ENCODE data around the gene BTF3L4.
A peak's percentile ranks its signal among the peaks of the same experiment; 100 is the strongest.

BTF3L4 gene

DNA sequence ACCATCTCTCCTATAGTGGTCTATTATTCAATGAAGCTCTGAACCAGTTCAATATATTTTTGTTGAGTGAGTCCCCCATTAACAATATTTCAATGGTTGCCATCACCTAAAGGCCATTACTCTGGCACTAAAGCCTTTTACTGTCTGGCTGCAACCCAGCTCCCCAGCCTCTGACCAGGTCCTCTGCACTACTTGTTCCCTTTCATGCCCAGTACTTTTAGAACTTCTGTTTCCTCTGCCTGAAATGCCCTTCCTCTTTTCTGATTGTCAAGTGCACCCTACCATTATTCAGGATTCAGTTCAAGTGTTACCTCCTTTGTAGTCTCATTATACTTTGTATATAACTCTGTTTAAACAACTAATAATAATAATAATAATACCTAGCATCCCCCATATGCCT, 55.4 kb downstream of the BTF3L4 start:
- peak in 1 of 2 experiments; percentile 51 for DNase-seq (ENCODE audit: low read depth in 1 of 2, low spot score in 1 of 2)
- H3K27me3 ChIP-seq (ENCODE audit: insufficient read depth, poor library complexity, severe bottlenecking): no peaks in the 10 kb centered on the region
- no peak overlapping the region for H3K27ac ChIP-seq (replicated peaks)
- no peak overlapping the region for H3K4me3 ChIP-seq (replicated peaks; ENCODE audit: insufficient read depth, low read length)
- peak; percentile 96 for TF ChIP-seq SPI1 (IDR thresholded peaks at IDR 0.05; ENCODE audit: borderline replicate concordance, low read depth)
- no peak for TF ChIP-seq POLR2AphosphoS5 (IDR thresholded peaks at IDR 0.05; ENCODE audit: low read depth)

- TF ChIP-seq SPI1 (IDR thresholded peaks at IDR 0.05; ENCODE audit: borderline replicate concordance, low read depth): no peak
- TF ChIP-seq, protein P1, sequence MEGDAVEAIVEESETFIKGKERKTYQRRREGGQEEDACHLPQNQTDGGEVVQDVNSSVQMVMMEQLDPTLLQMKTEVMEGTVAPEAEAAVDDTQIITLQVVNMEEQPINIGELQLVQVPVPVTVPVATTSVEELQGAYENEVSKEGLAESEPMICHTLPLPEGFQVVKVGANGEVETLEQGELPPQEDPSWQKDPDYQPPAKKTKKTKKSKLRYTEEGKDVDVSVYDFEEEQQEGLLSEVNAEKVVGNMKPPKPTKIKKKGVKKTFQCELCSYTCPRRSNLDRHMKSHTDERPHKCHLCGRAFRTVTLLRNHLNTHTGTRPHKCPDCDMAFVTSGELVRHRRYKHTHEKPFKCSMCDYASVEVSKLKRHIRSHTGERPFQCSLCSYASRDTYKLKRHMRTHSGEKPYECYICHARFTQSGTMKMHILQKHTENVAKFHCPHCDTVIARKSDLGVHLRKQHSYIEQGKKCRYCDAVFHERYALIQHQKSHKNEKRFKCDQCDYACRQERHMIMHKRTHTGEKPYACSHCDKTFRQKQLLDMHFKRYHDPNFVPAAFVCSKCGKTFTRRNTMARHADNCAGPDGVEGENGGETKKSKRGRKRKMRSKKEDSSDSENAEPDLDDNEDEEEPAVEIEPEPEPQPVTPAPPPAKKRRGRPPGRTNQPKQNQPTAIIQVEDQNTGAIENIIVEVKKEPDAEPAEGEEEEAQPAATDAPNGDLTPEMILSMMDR (IDR thresholded peaks at IDR 0.05; ENCODE audit: insufficient read depth, low read length): no peak
- no peak for TF ChIP-seq REST (IDR thresholded peaks at IDR 0.05; ENCODE audit: insufficient replicate concordance, low read depth)
- TF ChIP-seq GABPA (IDR thresholded peaks at IDR 0.05; ENCODE audit: low read depth): no peak
- TF ChIP-seq POLR2AphosphoS5 (IDR thresholded peaks at IDR 0.05; ENCODE audit: low read depth): no peak
- DNase-seq (ENCODE audit: low read depth in 1 of 2, low spot score in 1 of 2): no peak
- Histone ChIP-seq H3K27ac (replicated peaks) (no peak overlapping the region), H3K27me3 (ENCODE audit: insufficient read depth, poor library complexity, severe bottlenecking) (no peaks in the 10 kb centered on the region), H3K4me3 (replicated peaks; ENCODE audit: insufficient read depth, low read length) (no peak overlapping the region)
Measured at GRCh38 chr1:52112489-52112888, 56.4 kb downstream of the BTF3L4 start.

- Histone ChIP-seq H3K27me3 (ENCODE audit: insufficient read depth, poor library complexity, severe bottlenecking) (no peaks in the 10 kb centered on the region), H3K27ac (replicated peaks) (no peak overlapping the region), H3K4me3 (replicated peaks; ENCODE audit: insufficient read depth, low read length) (no peak overlapping the region)
- no peak for TF ChIP-seq REST (IDR thresholded peaks at IDR 0.05; ENCODE audit: insufficient replicate concordance, low read depth)
- no peak for TF ChIP-seq SPI1 (IDR thresholded peaks at IDR 0.05; ENCODE audit: borderline replicate concordance, low read depth)
- TF ChIP-seq POLR2AphosphoS5 (IDR thresholded peaks at IDR 0.05; ENCODE audit: low read depth): no peak
- TF ChIP-seq, protein P1 (IDR thresholded peaks at IDR 0.05; ENCODE audit: insufficient read depth, low read length): no peak
- TF ChIP-seq GABPA (IDR thresholded peaks at IDR 0.05; ENCODE audit: low read depth): no peak
- DNase-seq (ENCODE audit: low read depth in 1 of 2, low spot score in 1 of 2): no peak
Measured at GRCh38 chr1:52119301-52120079, 63.4 kb downstream of the BTF3L4 start.

DNA sequence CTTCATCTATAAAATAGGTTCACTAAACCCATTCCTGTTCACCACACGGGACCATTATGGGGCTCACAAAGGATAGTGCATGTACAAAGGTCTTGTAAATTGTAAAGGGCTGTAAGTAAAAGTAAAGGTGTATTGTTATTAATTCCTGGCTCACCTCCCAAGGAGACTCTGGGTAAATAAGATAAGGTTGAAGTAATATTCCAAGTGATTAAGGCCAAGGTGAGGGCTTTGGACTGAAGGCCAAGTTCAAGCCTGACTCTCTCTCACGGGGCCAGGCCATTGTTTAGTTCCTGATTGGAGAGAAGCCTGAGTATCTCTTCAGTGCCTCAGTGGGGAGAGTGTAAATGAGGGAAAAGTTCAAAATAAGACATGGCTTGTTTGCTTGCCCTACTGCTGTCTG, 66.3 kb downstream of the BTF3L4 start:
- TF ChIP-seq SPI1 (IDR thresholded peaks at IDR 0.05; ENCODE audit: borderline replicate concordance, low read depth) (no peak), GABPA (IDR thresholded peaks at IDR 0.05; ENCODE audit: low read depth) (no peak), POLR2AphosphoS5 (IDR thresholded peaks at IDR 0.05; ENCODE audit: low read depth) (no peak), REST (IDR thresholded peaks at IDR 0.05; ENCODE audit: insufficient replicate concordance, low read depth) (no peak)
- TF ChIP-seq, protein P1 (IDR thresholded peaks at IDR 0.05; ENCODE audit: insufficient read depth, low read length): no peak
- no peaks in the 10 kb centered on the region for H3K27me3 ChIP-seq (ENCODE audit: insufficient read depth, poor library complexity, severe bottlenecking)
- DNase-seq (ENCODE audit: low read depth in 1 of 2, low spot score in 1 of 2): no peak
- H3K27ac ChIP-seq (replicated peaks): no peak overlapping the region
- H3K4me3 ChIP-seq (replicated peaks; ENCODE audit: insufficient read depth, low read length): no peak overlapping the region

All from HL-60 (cell line).